GM19023 (cell line): ENCODE data around the gene HORMAD1.
"Not testable (repeated sequence)": the region's sequence is repeated elsewhere in the genome, so short reads cannot be mapped to it uniquely, and the experiment has no call there.

Experiments
- ATAC-seq: cut with Tn5 transposase; IDR thresholded peaks from one replicate; pipeline ENCODE4 v1.9.1; 2021; ENCODE audit warnings: mild to moderate bottlenecking, moderate library complexity; ENCODE audit not compliant: unreplicated experiment

Gene HORMAD1

GRCh38 chr1:150703427-150703826, 17.3 kb downstream of the HORMAD1 start:
- no peak for ATAC-seq

GRCh38 chr1:150696995-150697927, 23.4 kb downstream of the HORMAD1 start, which contains the start of gene GOLPH3L:
TSS of gene GOLPH3L (minus strand) at chr1:150697154. CDS start at chr1:150694838, 2,316 bp downstream.
- ATAC-seq: peak; percentile 99

DNA sequence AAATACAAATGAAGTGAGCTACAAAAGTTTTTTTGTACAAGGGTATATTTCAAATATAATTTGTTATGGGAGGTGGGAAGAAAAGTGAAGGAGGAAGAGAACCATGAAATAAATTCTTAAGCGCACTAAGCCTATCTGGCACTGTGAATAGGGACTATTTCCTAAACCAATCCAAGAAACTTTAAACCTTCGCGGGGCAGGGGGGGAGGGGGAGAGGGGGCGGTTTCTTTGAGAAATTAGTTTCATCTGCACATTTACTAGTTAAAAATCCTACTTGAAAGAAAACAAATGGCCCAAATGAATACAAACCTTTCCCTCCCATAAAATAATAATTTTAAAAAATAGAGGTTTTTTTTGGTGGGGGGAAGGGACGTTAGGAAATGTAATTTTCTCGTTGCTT, 24.1 kb downstream of the HORMAD1 start:
- ATAC-seq: no peak

DNA sequence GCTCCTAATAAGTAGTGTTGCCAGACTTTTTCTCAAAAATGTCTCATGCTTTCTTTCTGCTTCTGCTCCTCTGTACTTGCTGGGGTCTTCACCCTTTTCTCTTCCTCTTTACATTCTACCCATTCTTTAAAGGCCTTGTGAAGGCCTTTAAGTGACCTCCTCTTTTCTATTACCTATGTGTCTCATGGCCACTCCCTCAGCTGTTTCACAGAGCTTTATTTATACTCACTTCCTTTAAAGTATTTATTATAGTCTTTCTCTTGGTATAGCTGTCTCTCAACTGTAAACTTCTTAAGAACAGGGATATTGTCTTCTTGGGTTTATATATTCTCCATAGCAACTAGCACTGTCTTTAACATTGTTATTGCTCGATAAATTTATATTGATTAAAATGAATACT, 24.5 kb downstream of the HORMAD1 start:
- no peak for ATAC-seq

DNA sequence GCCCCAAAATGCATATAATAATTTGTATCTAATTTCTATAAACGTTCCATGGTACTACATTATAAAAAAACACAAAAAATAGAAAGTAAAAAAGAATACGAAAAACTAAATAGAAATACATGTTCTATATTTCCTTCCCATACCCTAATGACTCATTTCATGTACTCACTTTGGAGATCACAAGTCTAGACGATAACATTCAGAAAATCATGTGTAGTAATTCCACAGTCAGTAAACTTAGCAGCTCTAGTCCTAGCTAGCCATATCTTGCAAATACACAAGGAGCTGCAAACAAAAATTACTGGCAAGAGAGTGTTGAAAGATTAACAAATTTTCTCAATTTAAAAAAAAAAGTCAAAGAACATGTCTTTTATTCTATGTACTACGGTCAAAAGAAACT, 25.1 kb downstream of the HORMAD1 start:
- no peak for ATAC-seq

GRCh38 chr1:150692720-150693119, 28.0 kb downstream of the HORMAD1 start:
- no peak for ATAC-seq

DNA sequence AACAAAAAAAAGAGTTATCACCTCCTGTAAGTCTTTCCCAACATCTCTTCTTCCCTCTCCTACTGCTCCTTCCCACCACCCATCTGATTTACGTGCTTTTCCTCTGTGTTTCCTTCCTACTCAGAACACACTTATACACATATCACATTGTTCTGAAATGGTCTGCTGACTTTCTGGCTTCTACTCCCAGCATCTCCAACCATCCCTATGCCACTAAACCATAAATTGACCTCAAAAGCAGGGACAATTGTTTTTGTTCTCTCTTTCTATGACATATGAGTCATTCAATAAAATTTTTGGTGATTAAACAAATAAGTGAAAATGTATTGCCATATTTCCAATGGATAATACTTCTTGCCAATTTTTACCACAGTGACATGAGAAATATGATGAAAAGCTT, 31.9 kb downstream of the HORMAD1 start:
- no peak for ATAC-seq

- no peak for ATAC-seq
These were observed 34.4 kb downstream of the HORMAD1 start for GRCh38 chr1:150686275-150686674.

DNA sequence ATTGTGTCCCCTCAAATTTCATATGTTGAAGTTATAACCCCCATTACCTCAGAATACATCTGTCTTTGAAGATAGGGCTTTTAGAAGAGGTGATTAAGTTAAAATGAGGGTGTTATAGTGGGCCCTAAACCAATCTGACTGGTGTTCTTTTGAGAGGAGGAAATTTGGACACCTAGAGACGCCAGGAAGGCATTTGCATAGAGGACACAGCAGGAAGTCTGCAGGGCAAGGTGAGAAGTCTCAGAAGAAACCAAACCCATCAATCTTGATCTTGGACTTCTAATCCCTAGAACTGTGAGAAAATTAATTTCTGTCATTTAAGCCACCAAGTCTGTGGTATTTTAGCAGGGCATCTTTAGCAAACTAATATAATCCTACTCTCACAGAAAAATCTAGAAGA, 36.8 kb downstream of the HORMAD1 start:
- ATAC-seq: no peak

GRCh38 chr1:150678988-150679387, 41.7 kb downstream of the HORMAD1 start:
- ATAC-seq: no peak

DNA sequence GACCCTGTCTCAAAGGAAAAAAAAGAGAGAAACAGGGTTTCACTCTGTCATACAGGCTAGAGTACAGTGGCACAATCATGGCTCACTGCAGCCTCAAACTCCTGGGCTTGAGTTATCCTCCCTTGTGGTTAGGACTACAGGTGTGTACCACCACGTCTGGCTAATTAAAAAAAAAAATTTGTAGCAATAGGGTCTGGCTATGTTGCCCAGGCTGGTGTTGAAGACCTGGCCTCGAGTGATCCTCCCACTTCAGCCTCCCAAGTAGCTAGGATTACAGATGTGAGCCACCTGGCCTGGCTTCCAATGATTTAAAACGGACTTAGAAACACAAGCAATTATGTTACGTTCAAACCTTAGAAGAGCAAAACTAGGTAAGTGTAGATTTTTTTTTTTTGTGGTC, 45.8 kb downstream of the HORMAD1 start:
- ATAC-seq: no peak

GRCh38 chr1:150663321-150663720, 57.4 kb downstream of the HORMAD1 start:
- no peak for ATAC-seq

DNA sequence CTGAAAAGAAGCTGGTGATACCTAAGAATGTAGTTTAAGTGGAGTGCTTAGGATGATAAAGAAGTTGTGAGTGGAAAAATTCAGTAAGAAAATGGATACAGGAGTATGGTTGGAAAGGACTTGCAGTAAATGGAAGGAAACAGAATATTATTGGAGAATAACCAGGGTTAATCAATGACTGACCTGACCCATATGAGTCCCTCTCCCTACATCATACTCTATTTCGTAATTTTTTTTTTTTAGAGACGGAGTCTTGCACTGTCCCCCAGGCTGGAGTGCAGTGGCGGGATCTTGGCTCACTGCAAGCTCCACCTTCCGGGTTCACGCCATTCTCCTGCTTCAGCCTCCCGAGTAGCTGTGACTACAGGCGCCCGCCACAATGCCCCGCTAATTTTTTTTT, 57.9 kb downstream of the HORMAD1 start:
- ATAC-seq: no peak

DNA sequence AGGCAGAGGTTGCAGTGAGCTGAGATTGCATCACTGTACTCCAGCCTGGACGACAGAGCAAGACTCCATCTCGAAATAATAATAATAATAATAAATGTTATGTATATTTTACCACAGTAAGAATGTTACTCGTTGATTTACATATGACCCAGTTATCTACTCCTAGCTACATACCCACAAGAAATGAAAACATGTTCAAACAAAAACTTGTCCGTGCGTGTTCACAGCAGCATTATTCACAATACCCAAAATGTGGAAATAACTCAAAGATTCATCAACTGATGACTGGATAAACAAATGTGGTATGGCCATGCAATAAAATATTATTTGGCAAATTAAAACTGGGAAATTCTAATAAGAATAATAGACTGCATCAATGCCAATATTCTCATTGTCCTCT, 59.5 kb downstream of the HORMAD1 start:
- no peak for ATAC-seq

- ATAC-seq: no peak
These were observed 60.1 kb downstream of the HORMAD1 start for GRCh38 chr1:150660584-150660983.

- ATAC-seq: not testable (repeated sequence)
These were observed 63.6 kb downstream of the HORMAD1 start for GRCh38 chr1:150657064-150657463.

GRCh38 chr1:150654635-150655034, 66.1 kb downstream of the HORMAD1 start:
- ATAC-seq: not testable (repeated sequence)

DNA sequence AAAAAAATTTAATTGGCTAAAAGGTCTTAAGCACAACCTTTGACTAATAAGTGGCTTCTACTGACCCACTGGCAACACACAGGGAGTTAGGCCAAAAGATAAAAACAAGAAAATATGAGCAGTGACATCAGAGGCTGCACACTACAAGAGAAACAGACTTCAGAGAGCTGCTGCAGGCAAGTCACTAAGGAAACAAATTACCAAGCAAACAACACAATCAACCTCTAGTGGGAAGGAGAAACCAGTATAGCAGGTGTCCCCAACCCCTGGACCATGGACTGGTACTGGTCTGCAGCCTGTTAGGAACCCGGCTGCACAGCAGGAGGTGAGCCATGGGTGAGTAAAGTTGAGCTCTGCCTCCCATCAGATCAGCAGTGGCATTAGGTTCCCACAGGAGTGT, 70.5 kb downstream of the HORMAD1 start:
- ATAC-seq: no peak

GRCh38 chr1:150649441-150650075, 71.1 kb downstream of the HORMAD1 start:
- no peak for ATAC-seq
